GM12878 (cell line): ENCODE data around the gene TMEM88. TPM values are rescaled to one million over a fixed set of nuclear protein-coding genes. Genes with fewer than 3 reads are reported as not detected.

Experiments used
- ATAC-seq: fragments of 200-7000 bp; cut with Tn5 transposase; 3 replicates; pipeline ENCODE4 v1.9.1; 2020; ENCODE audit warnings: mild to moderate bottlenecking, moderate library complexity
- BruUV-seq: library from RNA; stranded (reverse); fragments of 400-500 nt; replicated peaks from 2 replicates; lab custom pipeline; 2021; lab: Mats Ljungman, UMichigan
- CTCF ChIA-PET: fragments of 300-600 bp; sonication (Branson Sonifier 250); formaldehyde crosslinking; extraction: SDS; loops from one replicate; lab custom pipeline; 2021; ENCODE audit warnings: inconsistent platforms; lab: Yijun Ruan, JAX
- POLR2A ChIA-PET: fragments of 350-600 bp; formaldehyde crosslinking; extraction: SDS; loops from one replicate; lab custom pipeline; 2021; ENCODE audit warnings: inconsistent platforms; lab: Charles Lee
- RAD21 ChIA-PET: fragments of 300-600 bp; sonication (Branson Sonifier 250); formaldehyde crosslinking; loops from one replicate; lab custom pipeline; 2023; ENCODE audit warnings: antibody characterized with exemption; ENCODE audit not compliant: unreplicated experiment; lab: Charles Lee
- SMC1A ChIA-PET: fragments of 300-600 bp; sonication (Branson Sonifier 250); formaldehyde crosslinking; loops from one replicate; lab custom pipeline; 2023; ENCODE audit not compliant: unreplicated experiment, uncharacterized antibody; lab: Charles Lee
- DNase-seq: peaks from one replicate; pipeline ENCODE4 v3.0.0-alpha.2; 2011; ENCODE audit warnings: low read depth, low spot score
- FAIRE-seq: peaks from 3 replicates; lab custom pipeline; 2011; peaks lifted over from hg19 to GRCh38; lab: Jason Lieb, UNC
- H2AFZ ChIP-seq: 2 replicates; pipeline ENCODE4 v1.6.0; 2011; ENCODE audit warnings: low read depth, low read length, control low read depth; ENCODE audit not compliant: control insufficient read depth
- H3K27ac ChIP-seq: 2 replicates; pipeline ENCODE4 v1.5.1; 2011; ENCODE audit warnings: control low read depth; ENCODE audit not compliant: control insufficient read depth, insufficient read depth
- H3K27me3 ChIP-seq, 2 experiments: replicated peaks in 1 of 2; 2 replicates each; pipeline versions ENCODE4 v1.6.0 to v1.6.1; 2011; ENCODE audit warnings: low read length in 1 of 2; ENCODE audit not compliant: control insufficient read depth in 2 of 2, insufficient read depth in 2 of 2
- H3K36me3 ChIP-seq, 2 experiments: 2 replicates each; pipeline ENCODE4 v1.5.1; 2011; ENCODE audit warnings: low read length in 1 of 2; ENCODE audit not compliant: control insufficient read depth in 2 of 2, insufficient read depth in 2 of 2
- H3K4me1 ChIP-seq: 2 replicates; pipeline ENCODE4 v1.6.1; 2011; ENCODE audit warnings: mild to moderate bottlenecking, low read length, moderate library complexity, mixed read lengths; ENCODE audit not compliant: control insufficient read depth, insufficient read depth
- H3K4me2 ChIP-seq: 2 replicates; pipeline ENCODE4 v1.6.0; 2011; ENCODE audit warnings: control low read depth; ENCODE audit not compliant: control insufficient read depth, insufficient read depth
- H3K4me3 ChIP-seq: fragments of 200-600 bp; sonication (generic); 2 replicates; pipeline ENCODE4 v1.5.1; 2016
- H3K79me2 ChIP-seq: 2 replicates; pipeline ENCODE4 v1.6.0; 2011; ENCODE audit warnings: low read length; ENCODE audit not compliant: control insufficient read depth, insufficient read depth
- H3K9ac ChIP-seq: 2 replicates; pipeline ENCODE4 v1.8.0; 2011; ENCODE audit warnings: low read length, control low read depth, mixed read lengths; ENCODE audit not compliant: control insufficient read depth, insufficient read depth
- H3K9me3 ChIP-seq: replicated peaks from 3 replicates; pipeline ENCODE4 v1.5.1; 2011; ENCODE audit warnings: mild to moderate bottlenecking, low read length; ENCODE audit not compliant: control insufficient read depth, insufficient read depth
- H4K20me1 ChIP-seq: 2 replicates; pipeline ENCODE4 v1.6.0; 2011; ENCODE audit not compliant: control insufficient read depth, insufficient read depth
- ASH2L ChIP-seq: fragments of 300-600, 200-600 bp; sonication (generic); IDR thresholded peaks from 2 replicates; pipeline ENCODE4 v1.6.1; 2017; ENCODE audit warnings: low read depth, mild to moderate bottlenecking, borderline replicate concordance
- SREBF1 ChIP-seq: IDR thresholded peaks from 2 replicates; pipeline ENCODE4 v1.6.1; 2012; ENCODE audit warnings: mild to moderate bottlenecking, low read length
- SREBF2 ChIP-seq: IDR thresholded peaks from 2 replicates; pipeline ENCODE4 v1.6.1; 2012; ENCODE audit warnings: mild to moderate bottlenecking, low read length
- WGBS: methylation state at CpG from one replicate; pipeline ENCODE4 v1.1.6; 2016; ENCODE audit warnings: low lambda C conversion rate; ENCODE audit not compliant: insufficient replicate concordance, insufficient coverage; ENCODE audit errors: missing lambda C conversion rate; 5-methylcytosine and 5-hydroxymethylcytosine counted together
- in situ Hi-C: fragments of 300-500 bp; cut with MboI; formaldehyde crosslinking; loops from 9 replicates; pipeline ENCODE4 v1.14.3; 2018; ENCODE audit warnings: mixed read lengths
- intact Hi-C: fragments of 100-400 bp; cut with micrococcal nuclease; formaldehyde crosslinking; loops from one replicate; pipeline ENCODE4 v1.14.2; 2022; ENCODE audit not compliant: unreplicated experiment
- polyA plus RNA-seq, 11 experiments: library from polyadenylated mRNA; depleted of rRNA in 4 of 11; unstranded in 6 of 11; stranded (reverse) in 5 of 11; fragments of >200 nt; fragmentation: Nextera tagmentation in 4 of 11; fragmentation: Illumina TruSeq in 1 of 11; extraction: Ambion mirVana in 4 of 11; extraction: Trizol in 1 of 11; gene quantifications; 1 replicate in 1 of 11; 2 replicates in 10 of 11; pipeline versions ENCODE4 v1.2.1 to v1.2.3, GENCODE V29; 2011 to 2016; ENCODE audit warnings: inconsistent platforms in 2 of 11, missing spikeins in 2 of 11, low read depth in 1 of 11
- total RNA-seq, 4 experiments: library from RNA; depleted of rRNA in 3 of 4; stranded (reverse); fragments of >200 nt in 3 of 4; fragmentation: Illumina TruSeq in 1 of 4; extraction: Trizol in 1 of 4; gene quantifications; 2 replicates each; pipeline versions ENCODE4 v1.2.1 to v1.2.3, GENCODE V29; 2013 to 2021
- TF ChIP-seq, protein P1 (sequence below): IDR thresholded peaks from 2 replicates; pipeline ENCODE4 v1.6.1; 2012; ENCODE audit warnings: improper control_type of control experiment, low read depth, low read length; ENCODE audit not compliant: insufficient replicate concordance
- TF ChIP-seq, protein P2 (sequence below): fragments of 450-650 bp; IDR thresholded peaks from 2 replicates; pipeline ENCODE4 v1.6.1; 2017; ENCODE audit warnings: borderline replicate concordance
- TF ChIP-seq, protein P3 (sequence below): fragments of 450-650 bp; IDR thresholded peaks from 2 replicates; pipeline ENCODE4 v1.6.1; 2017; ENCODE audit warnings: mild to moderate bottlenecking
- TF ChIP-seq, protein P4 (sequence below): fragments of 450-650 bp; conservative IDR thresholded peaks from 2 replicates; pipeline ENCODE4 v1.6.1; 2017; ENCODE audit warnings: mild to moderate bottlenecking, moderate library complexity

The TMEM88 gene
- total and polyA plus RNA-seq, 10 of the 15 experiments (the other 5 are each of a cell fraction or from before 2014, with no cell fraction given) = 0.21 to 2.2 (median 0.62) TPM; not detected in 5

DNA sequence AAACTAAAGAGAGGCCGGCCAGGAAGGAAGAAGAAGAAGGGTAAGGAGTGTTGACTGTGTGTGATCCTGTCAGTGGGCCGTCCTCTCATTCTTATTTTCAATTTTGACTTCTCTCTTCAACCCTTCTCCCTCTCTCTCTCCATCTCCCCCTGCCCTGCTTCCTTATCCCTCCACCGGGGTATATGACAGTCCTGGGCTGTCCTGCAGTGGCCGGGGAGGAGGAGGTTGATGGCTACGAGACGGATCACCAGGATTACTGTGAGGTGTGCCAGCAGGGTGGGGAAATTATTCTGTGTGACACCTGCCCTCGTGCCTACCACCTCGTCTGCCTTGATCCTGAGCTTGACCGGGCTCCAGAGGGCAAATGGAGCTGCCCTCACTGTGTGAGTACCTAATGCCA is 39.4 kb downstream of the TMEM88 start (continued):
- TF ChIP-seq, protein P1, sequence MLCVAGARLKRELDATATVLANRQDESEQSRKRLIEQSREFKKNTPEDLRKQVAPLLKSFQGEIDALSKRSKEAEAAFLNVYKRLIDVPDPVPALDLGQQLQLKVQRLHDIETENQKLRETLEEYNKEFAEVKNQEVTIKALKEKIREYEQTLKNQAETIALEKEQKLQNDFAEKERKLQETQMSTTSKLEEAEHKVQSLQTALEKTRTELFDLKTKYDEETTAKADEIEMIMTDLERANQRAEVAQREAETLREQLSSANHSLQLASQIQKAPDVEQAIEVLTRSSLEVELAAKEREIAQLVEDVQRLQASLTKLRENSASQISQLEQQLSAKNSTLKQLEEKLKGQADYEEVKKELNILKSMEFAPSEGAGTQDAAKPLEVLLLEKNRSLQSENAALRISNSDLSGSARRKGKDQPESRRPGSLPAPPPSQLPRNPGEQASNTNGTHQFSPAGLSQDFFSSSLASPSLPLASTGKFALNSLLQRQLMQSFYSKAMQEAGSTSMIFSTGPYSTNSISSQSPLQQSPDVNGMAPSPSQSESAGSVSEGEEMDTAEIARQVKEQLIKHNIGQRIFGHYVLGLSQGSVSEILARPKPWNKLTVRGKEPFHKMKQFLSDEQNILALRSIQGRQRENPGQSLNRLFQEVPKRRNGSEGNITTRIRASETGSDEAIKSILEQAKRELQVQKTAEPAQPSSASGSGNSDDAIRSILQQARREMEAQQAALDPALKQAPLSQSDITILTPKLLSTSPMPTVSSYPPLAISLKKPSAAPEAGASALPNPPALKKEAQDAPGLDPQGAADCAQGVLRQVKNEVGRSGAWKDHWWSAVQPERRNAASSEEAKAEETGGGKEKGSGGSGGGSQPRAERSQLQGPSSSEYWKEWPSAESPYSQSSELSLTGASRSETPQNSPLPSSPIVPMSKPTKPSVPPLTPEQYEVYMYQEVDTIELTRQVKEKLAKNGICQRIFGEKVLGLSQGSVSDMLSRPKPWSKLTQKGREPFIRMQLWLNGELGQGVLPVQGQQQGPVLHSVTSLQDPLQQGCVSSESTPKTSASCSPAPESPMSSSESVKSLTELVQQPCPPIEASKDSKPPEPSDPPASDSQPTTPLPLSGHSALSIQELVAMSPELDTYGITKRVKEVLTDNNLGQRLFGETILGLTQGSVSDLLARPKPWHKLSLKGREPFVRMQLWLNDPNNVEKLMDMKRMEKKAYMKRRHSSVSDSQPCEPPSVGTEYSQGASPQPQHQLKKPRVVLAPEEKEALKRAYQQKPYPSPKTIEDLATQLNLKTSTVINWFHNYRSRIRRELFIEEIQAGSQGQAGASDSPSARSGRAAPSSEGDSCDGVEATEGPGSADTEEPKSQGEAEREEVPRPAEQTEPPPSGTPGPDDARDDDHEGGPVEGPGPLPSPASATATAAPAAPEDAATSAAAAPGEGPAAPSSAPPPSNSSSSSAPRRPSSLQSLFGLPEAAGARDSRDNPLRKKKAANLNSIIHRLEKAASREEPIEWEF = no peak
- TF ChIP-seq, protein P2, sequence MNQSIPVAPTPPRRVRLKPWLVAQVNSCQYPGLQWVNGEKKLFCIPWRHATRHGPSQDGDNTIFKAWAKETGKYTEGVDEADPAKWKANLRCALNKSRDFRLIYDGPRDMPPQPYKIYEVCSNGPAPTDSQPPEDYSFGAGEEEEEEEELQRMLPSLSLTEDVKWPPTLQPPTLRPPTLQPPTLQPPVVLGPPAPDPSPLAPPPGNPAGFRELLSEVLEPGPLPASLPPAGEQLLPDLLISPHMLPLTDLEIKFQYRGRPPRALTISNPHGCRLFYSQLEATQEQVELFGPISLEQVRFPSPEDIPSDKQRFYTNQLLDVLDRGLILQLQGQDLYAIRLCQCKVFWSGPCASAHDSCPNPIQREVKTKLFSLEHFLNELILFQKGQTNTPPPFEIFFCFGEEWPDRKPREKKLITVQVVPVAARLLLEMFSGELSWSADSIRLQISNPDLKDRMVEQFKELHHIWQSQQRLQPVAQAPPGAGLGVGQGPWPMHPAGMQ = no peak

DNA sequence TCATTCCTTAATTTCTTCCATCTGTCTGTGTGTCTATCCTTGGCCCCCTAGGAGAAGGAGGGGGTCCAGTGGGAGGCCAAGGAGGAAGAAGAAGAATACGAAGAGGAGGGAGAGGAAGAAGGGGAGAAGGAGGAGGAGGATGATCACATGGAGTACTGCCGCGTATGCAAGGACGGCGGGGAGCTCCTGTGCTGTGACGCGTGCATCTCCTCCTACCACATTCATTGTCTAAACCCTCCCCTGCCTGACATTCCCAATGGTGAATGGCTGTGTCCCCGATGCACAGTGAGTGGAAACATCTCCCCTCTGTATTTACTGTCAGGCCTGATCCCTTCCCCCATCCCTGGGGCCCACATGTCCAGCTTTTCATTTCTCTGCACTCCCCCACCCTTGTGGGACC is 40.0 kb downstream of the TMEM88 start:
- intact Hi-C loops (loop anchor here (5.0 kb wide), 1 partner anchor 33 kb away; no protein-coding TSS in a partner anchor), in situ Hi-C loops (no loop called here)
- Histone ChIP-seq H3K27me3 (no peaks in the 10 kb centered on the region), H3K27ac (no peak overlapping the region), H4K20me1 (no peaks in the 10 kb centered on the region), H2AFZ (no peak overlapping the region), H3K36me3 (peaks cover 30 to 43% of the 10 kb centered on the region in 2 experiments), H3K9ac (no peak overlapping the region), H3K79me2 (no peaks in the 10 kb centered on the region), H3K9me3 (no peaks in the 10 kb centered on the region), H3K4me1 (no peaks in the 10 kb centered on the region), H3K4me3 (no peak overlapping the region), H3K4me2 (no peak overlapping the region)
- SMC1A ChIA-PET = no interaction called here
- WGBS = 85% methylated on average over 8 of the region's 8 CpGs
- no peak for FAIRE-seq
- ATAC-seq = no peak
- POLR2A ChIA-PET = no interaction called here
- CTCF ChIA-PET = no interaction called here
- no TSS peak for BruUV-seq
- no peak for DNase-seq
- RAD21 ChIA-PET = no interaction called here
- TF ChIP-seq, protein P3, sequence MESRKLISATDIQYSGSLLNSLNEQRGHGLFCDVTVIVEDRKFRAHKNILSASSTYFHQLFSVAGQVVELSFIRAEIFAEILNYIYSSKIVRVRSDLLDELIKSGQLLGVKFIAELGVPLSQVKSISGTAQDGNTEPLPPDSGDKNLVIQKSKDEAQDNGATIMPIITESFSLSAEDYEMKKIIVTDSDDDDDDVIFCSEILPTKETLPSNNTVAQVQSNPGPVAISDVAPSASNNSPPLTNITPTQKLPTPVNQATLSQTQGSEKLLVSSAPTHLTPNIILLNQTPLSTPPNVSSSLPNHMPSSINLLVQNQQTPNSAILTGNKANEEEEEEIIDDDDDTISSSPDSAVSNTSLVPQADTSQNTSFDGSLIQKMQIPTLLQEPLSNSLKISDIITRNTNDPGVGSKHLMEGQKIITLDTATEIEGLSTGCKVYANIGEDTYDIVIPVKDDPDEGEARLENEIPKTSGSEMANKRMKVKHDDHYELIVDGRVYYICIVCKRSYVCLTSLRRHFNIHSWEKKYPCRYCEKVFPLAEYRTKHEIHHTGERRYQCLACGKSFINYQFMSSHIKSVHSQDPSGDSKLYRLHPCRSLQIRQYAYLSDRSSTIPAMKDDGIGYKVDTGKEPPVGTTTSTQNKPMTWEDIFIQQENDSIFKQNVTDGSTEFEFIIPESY = no peak
- TF ChIP-seq ASH2L = no peak
- TF ChIP-seq SREBF1 = no peak
- TF ChIP-seq, protein P4, sequence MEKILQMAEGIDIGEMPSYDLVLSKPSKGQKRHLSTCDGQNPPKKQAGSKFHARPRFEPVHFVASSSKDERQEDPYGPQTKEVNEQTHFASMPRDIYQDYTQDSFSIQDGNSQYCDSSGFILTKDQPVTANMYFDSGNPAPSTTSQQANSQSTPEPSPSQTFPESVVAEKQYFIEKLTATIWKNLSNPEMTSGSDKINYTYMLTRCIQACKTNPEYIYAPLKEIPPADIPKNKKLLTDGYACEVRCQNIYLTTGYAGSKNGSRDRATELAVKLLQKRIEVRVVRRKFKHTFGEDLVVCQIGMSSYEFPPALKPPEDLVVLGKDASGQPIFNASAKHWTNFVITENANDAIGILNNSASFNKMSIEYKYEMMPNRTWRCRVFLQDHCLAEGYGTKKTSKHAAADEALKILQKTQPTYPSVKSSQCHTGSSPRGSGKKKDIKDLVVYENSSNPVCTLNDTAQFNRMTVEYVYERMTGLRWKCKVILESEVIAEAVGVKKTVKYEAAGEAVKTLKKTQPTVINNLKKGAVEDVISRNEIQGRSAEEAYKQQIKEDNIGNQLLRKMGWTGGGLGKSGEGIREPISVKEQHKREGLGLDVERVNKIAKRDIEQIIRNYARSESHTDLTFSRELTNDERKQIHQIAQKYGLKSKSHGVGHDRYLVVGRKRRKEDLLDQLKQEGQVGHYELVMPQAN = no peak
- TF ChIP-seq SREBF2 = no peak
